Kidney epithelial cell (primary cell): ENCODE results near the gene GABPB1. TPM values are rescaled to one million over a fixed set of nuclear protein-coding genes. Genes with fewer than 3 reads are reported as not detected.
"Not testable (repeated sequence)": the region's sequence is repeated elsewhere in the genome, so short reads cannot be mapped to it uniquely, and the experiment has no call there.

ENCODE experiments used
- DNase-seq: peaks from one replicate; pipeline ENCODE4 v3.0.0-alpha.2; 2010; ENCODE audit warnings: low read depth
- H3K27me3 ChIP-seq: 2 replicates; pipeline ENCODE4 v1.6.0; 2011; ENCODE audit warnings: low read length; ENCODE audit not compliant: control insufficient read depth, insufficient read depth
- H3K36me3 ChIP-seq: 2 replicates; pipeline ENCODE4 v1.5.1; 2011; ENCODE audit warnings: low read length; ENCODE audit not compliant: control insufficient read depth, insufficient read depth
- H3K4me3 ChIP-seq: 2 replicates; pipeline ENCODE4 v1.5.1; 2011; ENCODE audit warnings: low read depth, mild to moderate bottlenecking, control low read depth, low read length
- total RNA-seq: library from RNA; depleted of rRNA; stranded (reverse); fragments of >200 nt; gene quantifications from 2 replicates; pipeline ENCODE4 v1.2.3, GENCODE V29; 2015
- TF ChIP-seq, protein P1 (sequence below): IDR thresholded peaks from 2 replicates; pipeline ENCODE4 v1.5.1; 2011; ENCODE audit warnings: mild to moderate bottlenecking, moderate library complexity, low read length, control low read depth, inconsistent platforms; ENCODE audit not compliant: insufficient read depth, poor library complexity, severe bottlenecking

GABPB1 gene
- 37.7 and 44.2 TPM in 2 replicates for total RNA-seq

GRCh38 chr15:50354838-50355618 is at the start of gene GABPB1:
Gene GABPB1 (minus strand): TSS chr15:50355198. CDS start chr15:50309798, 45,400 bp downstream.
- H3K27me3 ChIP-seq = no peaks in the 10 kb centered on the region
- H3K4me3 ChIP-seq = peak within 1 kb of the TSS; percentile 96
- TF ChIP-seq, protein P1, sequence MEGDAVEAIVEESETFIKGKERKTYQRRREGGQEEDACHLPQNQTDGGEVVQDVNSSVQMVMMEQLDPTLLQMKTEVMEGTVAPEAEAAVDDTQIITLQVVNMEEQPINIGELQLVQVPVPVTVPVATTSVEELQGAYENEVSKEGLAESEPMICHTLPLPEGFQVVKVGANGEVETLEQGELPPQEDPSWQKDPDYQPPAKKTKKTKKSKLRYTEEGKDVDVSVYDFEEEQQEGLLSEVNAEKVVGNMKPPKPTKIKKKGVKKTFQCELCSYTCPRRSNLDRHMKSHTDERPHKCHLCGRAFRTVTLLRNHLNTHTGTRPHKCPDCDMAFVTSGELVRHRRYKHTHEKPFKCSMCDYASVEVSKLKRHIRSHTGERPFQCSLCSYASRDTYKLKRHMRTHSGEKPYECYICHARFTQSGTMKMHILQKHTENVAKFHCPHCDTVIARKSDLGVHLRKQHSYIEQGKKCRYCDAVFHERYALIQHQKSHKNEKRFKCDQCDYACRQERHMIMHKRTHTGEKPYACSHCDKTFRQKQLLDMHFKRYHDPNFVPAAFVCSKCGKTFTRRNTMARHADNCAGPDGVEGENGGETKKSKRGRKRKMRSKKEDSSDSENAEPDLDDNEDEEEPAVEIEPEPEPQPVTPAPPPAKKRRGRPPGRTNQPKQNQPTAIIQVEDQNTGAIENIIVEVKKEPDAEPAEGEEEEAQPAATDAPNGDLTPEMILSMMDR = no peak
- H3K36me3 ChIP-seq = no peaks in the 10 kb centered on the region
- DNase-seq = peak; percentile 54

- not testable (repeated sequence) for H3K36me3 ChIP-seq, DNase-seq, H3K27me3 ChIP-seq, H3K4me3 ChIP-seq
Observed at GRCh38 chr15:50391561-50391960, 36.6 kb upstream of the GABPB1 start.

- H3K4me3 ChIP-seq = no peak overlapping the region
Observed at GRCh38 chr15:50390554-50391264, 35.7 kb upstream of the GABPB1 start.

DNA sequence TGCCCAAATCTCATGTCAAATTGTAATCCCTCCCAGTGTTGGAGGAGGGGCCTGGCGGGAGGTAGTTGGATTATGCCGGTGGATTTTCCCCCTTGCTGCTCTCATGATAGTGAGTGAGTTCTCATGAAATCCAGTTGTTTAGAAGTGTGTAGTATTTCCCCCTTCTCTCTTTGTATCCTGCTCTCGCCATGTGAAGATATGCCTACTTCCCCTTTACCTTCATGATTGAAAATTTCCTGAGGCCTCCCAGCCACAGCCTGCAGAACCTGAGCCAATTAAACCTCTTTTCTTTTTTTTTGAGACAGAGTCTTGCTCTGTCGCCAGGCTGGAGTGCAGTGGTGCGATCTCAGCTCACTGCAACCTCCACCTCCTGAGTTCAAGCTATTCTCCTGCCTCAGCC is 27.4 kb upstream of the GABPB1 start:
- DNase-seq, H3K36me3 ChIP-seq, H3K27me3 ChIP-seq, H3K4me3 ChIP-seq: not testable (repeated sequence)

More at GRCh38 chr15:50390554-50391264, 35.7 kb upstream of the GABPB1 start:
- TF ChIP-seq, protein P1 = no peak
- DNase-seq = no peak
- Histone ChIP-seq H3K27me3 (no peaks in the 10 kb centered on the region), H3K36me3 (no peaks in the 10 kb centered on the region)

- no peak for DNase-seq
- Histone ChIP-seq H3K27me3 (no peaks in the 10 kb centered on the region), H3K4me3 (no peak overlapping the region), H3K36me3 (no peaks in the 10 kb centered on the region)
- TF ChIP-seq, protein P1 = no peak
Observed at GRCh38 chr15:50381438-50381837, 26.4 kb upstream of the GABPB1 start.

DNA sequence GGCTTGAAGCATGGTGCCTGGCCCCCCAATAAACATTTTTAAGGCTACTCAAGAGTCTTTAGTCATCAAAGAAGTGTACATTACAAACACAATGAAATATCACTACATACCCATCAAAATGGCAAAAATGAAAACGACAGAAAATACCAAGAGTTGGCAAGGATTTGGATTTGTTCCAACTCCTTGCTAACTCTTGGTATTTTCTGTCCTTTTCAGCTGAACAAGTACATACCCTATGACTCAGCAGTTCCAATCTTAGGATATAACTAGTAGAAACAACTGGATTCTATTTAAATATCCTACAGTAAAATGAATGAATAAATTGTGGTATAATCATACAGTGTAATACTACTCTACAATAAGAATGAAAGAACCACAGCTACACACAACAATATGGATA is 25.1 kb upstream of the GABPB1 start:
- no peak for DNase-seq
- Histone ChIP-seq H3K36me3 (no peaks in the 10 kb centered on the region), H3K27me3 (no peaks in the 10 kb centered on the region), H3K4me3 (no peak overlapping the region)
- TF ChIP-seq, protein P1 = no peak

GRCh38 chr15:50379413-50379812 is 24.4 kb upstream of the GABPB1 start:
- H3K36me3 ChIP-seq, DNase-seq, H3K4me3 ChIP-seq, H3K27me3 ChIP-seq: not testable (repeated sequence)
